GM21360 (cell line): ENCODE data around the gene GDF7.
"Not testable (repeated sequence)": the region's sequence is repeated elsewhere in the genome, so short reads cannot be mapped to it uniquely, and the experiment has no call there.

Source experiments
- ATAC-seq: cut with Tn5 transposase; IDR thresholded peaks from one replicate; pipeline ENCODE4 v1.9.1; 2021; ENCODE audit warnings: mild to moderate bottlenecking, moderate library complexity; ENCODE audit not compliant: unreplicated experiment

Gene GDF7

GRCh38 chr2:20693317-20693716 lies 26.4 kb downstream of the GDF7 start:
- no peak for ATAC-seq

GRCh38 chr2:20696366-20696765 lies 29.4 kb downstream of the GDF7 start:
- ATAC-seq = no peak

DNA sequence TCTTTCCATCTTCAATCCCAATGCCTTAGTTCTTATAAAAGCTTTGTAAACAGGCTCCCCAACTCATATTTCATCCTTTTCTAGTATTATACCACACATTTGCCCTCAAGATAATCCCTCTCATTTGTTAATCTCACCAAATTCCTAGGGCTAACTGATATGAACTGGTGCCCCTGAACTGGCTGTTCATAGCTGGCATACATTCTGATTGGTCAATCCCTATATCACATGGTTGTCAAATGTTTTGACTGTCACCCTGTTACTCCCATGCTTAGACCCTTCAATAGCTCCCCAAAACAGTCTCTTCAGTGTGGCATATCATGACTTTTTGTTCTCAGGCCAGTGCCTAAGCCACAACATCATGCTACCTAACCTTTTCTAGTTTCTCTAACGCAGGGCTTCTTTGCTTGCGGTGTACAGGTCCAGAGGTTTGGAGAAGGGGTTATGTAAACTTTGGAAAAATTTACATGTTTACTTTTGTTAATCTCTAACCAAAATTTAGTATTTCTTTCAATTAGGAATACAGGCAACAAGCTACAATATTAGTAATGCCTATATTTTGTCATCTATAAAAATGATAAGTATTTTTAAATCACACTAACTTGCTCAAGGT lies 30.5 kb downstream of the GDF7 start:
- no peak for ATAC-seq

GRCh38 chr2:20698916-20699613 lies 32.1 kb downstream of the GDF7 start:
- no peak for ATAC-seq

DNA sequence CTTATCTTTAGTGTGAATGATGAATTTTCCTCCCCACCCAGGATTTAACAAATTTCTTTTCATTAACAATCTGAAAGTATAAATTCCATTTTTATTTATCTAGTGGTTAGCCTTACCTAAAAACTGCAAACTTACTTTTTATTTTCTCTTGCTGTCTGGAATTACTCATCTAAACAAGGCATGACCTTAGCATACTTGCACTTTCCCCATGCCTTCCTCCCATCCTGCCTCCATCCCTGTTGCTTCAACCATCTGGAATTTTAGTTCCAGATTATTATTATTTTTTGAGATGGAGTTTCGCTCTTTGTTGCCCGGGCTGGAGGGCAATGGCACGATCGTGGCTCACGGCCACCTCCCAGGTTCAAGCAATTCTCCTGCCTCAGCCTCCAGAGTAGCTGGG lies 35.6 kb downstream of the GDF7 start:
- ATAC-seq = no peak

- no peak for ATAC-seq
Observed at GRCh38 chr2:20704886-20705285, 37.9 kb downstream of the GDF7 start.

DNA sequence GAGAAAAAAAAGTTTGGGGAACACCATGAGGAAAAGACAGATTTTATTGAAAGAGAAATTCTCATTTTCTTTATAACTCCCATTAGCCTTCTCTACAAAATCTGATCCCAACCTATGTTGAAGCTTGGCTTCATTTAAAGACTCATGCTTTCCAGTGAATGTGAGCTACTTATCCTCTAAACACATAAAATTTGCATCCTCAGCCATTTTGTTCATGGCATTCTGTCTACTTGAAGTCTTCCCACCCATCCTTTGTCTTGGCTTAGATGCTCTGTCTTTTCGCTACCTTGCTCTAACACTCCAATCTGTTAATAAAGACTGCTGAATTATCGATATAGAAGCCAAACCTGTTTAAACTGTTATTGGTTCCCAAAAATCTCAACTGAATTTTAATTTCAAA lies 39.3 kb downstream of the GDF7 start:
- no peak for ATAC-seq

- ATAC-seq = no peak
Observed at GRCh38 chr2:20706786-20707185, 39.8 kb downstream of the GDF7 start.

DNA sequence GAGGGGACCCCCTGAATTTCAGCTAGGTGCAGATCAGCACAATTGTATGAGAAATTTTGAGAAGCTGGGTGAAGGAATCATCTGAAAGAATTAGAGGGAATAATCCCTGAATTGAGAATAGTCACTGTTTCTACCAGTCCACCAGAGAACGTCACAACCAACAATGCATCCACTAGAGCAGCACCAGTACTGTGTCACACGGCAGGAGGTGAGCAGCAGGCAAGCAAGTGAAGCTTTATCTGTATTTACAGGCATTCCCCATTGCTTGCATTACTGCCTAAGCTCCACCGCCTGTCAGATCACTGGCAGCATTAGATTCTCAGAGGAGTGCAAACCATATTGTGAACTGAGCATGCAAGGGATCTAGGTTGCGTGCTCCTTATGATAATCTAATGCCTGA lies 40.7 kb downstream of the GDF7 start:
- no peak for ATAC-seq

GRCh38 chr2:20711641-20712040 lies 44.7 kb downstream of the GDF7 start:
- ATAC-seq = not testable (repeated sequence)

- not testable (repeated sequence) for ATAC-seq
Observed at GRCh38 chr2:20713585-20713984, 46.6 kb downstream of the GDF7 start.

GRCh38 chr2:20714412-20714811 lies 47.5 kb downstream of the GDF7 start:
- ATAC-seq = not testable (repeated sequence)

- not testable (repeated sequence) for ATAC-seq
Observed at GRCh38 chr2:20716164-20716563, 49.2 kb downstream of the GDF7 start.

- no peak for ATAC-seq
Observed at GRCh38 chr2:20717641-20718040, 50.7 kb downstream of the GDF7 start.

GRCh38 chr2:20722592-20723240 lies 55.8 kb downstream of the GDF7 start:
- ATAC-seq = no peak

DNA sequence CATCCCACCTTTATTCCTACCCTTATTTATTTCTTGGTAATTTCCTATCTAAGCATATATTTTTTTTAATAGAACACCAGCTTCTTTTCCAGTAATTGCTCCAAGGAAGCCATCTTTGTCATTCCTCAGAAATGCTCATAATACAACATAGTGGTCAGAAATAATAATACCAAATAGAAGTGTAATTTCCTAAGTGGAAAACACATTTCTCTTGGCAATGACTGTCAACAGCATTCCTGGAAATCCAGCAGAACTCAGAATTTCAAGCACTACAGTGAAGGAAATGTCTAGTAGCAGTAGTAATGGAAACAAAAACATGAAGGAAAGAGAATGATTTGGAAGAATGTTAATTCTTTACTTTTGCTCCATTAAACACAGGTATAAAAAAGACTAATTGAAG lies 56.6 kb downstream of the GDF7 start:
- ATAC-seq = no peak

DNA sequence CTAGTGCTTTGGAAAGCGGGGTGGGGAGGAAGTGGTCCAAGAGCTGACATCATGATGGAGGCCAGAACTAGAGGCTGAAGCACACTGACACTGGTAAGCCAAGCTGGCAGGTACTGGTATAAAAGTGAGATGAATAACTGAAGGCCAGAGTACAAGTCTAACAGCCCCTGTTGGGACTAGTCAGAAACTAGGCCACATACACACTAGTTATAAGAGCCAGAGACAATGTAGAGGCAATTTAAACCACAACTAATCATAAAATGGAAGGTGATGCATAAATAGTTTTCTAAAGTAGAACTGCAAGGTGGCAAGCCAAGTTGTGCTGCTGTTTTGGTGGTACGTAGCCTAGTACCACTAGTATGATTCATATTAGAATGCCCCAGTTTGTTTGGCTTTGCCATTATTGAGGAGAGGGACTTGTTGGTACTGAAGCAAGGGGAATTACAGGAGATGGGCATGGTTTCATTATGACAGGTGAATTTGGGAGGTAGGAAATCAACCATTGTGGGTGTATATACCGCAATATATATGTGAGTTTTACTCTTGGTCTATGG lies 57.6 kb downstream of the GDF7 start:
- ATAC-seq = no peak

GRCh38 chr2:20725782-20726181 lies 58.8 kb downstream of the GDF7 start:
- ATAC-seq = no peak

- no peak for ATAC-seq
Observed at GRCh38 chr2:20726913-20727312, 60.0 kb downstream of the GDF7 start.

DNA sequence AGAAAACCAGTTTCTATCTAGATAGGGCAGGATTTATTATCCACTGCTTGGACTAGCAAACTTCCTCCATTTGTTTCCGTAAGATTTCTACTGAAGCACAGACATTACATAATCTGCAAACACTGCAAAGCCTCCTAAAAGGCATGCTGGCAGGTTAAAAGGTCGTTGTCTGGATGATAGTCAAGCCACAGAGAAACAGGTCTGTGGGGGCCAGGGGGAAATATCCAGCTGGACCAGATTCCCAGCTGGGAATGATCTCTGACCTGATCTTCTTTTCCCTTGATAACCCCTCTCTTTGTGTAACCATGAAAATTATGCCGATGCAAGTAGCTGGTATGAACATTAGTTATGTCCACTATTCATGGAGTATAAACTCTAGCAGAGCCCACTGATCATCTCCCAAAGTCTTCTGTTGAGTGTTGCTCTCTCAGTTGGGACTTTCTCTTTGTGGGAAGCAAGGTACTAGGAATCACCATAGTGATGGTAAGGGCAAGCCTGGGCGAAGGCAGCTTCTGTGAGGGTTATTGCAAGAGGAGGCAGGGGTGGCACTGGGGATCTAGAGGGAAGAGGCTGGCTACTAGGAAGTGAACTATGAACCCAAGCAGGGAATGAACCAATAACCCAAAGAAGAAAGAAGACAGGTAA lies 61.3 kb downstream of the GDF7 start:
- no peak for ATAC-seq
